A204.1 (cell line): ENCODE measurements around the gene AHDC1.
"Not testable (repeated sequence)": the region's sequence is repeated elsewhere in the genome, so short reads cannot be mapped to it uniquely, and the experiment has no call there.

Experiments
- FAIRE-seq: peaks from 2 replicates; lab custom pipeline; 2012; peaks lifted over from hg19 to GRCh38; lab: Jason Lieb, UNC

The AHDC1 gene

GRCh38 chr1:27550510-27551169, 53.3 kb downstream of the AHDC1 start:
- no peak for FAIRE-seq

- FAIRE-seq, result no peak
Observed at GRCh38 chr1:27549807-27550408, 54.0 kb downstream of the AHDC1 start.

- FAIRE-seq, result no peak
Observed at GRCh38 chr1:27548858-27549719, 54.9 kb downstream of the AHDC1 start.

- no peak for FAIRE-seq
Observed at GRCh38 chr1:27548136-27548853, 55.6 kb downstream of the AHDC1 start.

- FAIRE-seq, result no peak
Observed at GRCh38 chr1:27547220-27548116, 56.5 kb downstream of the AHDC1 start.

GRCh38 chr1:27545876-27546275, 58.1 kb downstream of the AHDC1 start:
- FAIRE-seq, result no peak

GRCh38 chr1:27545271-27545670, 58.7 kb downstream of the AHDC1 start:
- no peak for FAIRE-seq

GRCh38 chr1:27544834-27545233, 59.1 kb downstream of the AHDC1 start:
- FAIRE-seq, result no peak

GRCh38 chr1:27543284-27543683, 60.7 kb downstream of the AHDC1 start:
- FAIRE-seq, result no peak

GRCh38 chr1:27542463-27543273, 61.3 kb downstream of the AHDC1 start:
- no peak for FAIRE-seq

- FAIRE-seq, result no peak
Observed at GRCh38 chr1:27539901-27540861, 63.8 kb downstream of the AHDC1 start.

- no peak for FAIRE-seq
Observed at GRCh38 chr1:27538793-27539192, 65.2 kb downstream of the AHDC1 start.

GRCh38 chr1:27538305-27538676, 65.7 kb downstream of the AHDC1 start:
- FAIRE-seq, result not testable (repeated sequence)

- no peak for FAIRE-seq
Observed at GRCh38 chr1:27536767-27537166, 67.2 kb downstream of the AHDC1 start.

GRCh38 chr1:27536010-27536757, 67.8 kb downstream of the AHDC1 start:
- FAIRE-seq, result no peak

- no peak for FAIRE-seq
Observed at GRCh38 chr1:27535386-27535785, 68.6 kb downstream of the AHDC1 start.

- no peak for FAIRE-seq
Observed at GRCh38 chr1:27531959-27532685, 71.8 kb downstream of the AHDC1 start.

- FAIRE-seq, result no peak
Observed at GRCh38 chr1:27530192-27530591, 73.8 kb downstream of the AHDC1 start.
